ENCODE measurements around the gene SECISBP2. TPM values are rescaled to one million over a fixed set of nuclear protein-coding genes. Genes with fewer than 3 reads are reported as not detected.
"Not testable (repeated sequence)": the region's sequence is repeated elsewhere in the genome, so short reads cannot be mapped to it uniquely, and the experiment has no call there.

SECISBP2 gene
- total and polyA plus RNA-seq, 2 donors (not counting 1 experiment from before 2014, with no cell fraction given): 23.0 to 33.0 TPM

GRCh38 chr9:89295400-89295799 is 22.9 kb upstream of the SECISBP2 start:
- Histone ChIP-seq H3K4me1 (ENCODE audit: control insufficient read depth, extremely low read depth, insufficient read depth, low read length) (no peaks in the 10 kb centered on the region), H3K4me2 (ENCODE audit: extremely low read depth, insufficient read depth, low read length) (no peak overlapping the region), H3K9me3 (ENCODE audit: control insufficient read depth, insufficient read depth, low read depth, low read length) (no peaks in the 10 kb centered on the region), H3K27ac (ENCODE audit: insufficient read depth, low read length) (no peak overlapping the region), H2AFZ (ENCODE audit: low read length) (no peak overlapping the region), H4K20me1 (ENCODE audit: control insufficient read depth, extremely low read depth, insufficient read depth, low read length) (no peaks in the 10 kb centered on the region), H3K36me3 (ENCODE audit: control insufficient read depth, insufficient read depth, low read length) (no peaks in the 10 kb centered on the region), H3K79me2 (ENCODE audit: control insufficient read depth, insufficient read depth, low read length) (no peaks in the 10 kb centered on the region), H3K9ac (ENCODE audit: insufficient read depth, low read length) (no peak overlapping the region), H3K4me3 (replicated peaks in 1 of 4; ENCODE audit: control extremely low read depth in 1 of 4, insufficient read depth in 1 of 4, low read depth in 3 of 4, low read length in 4 of 4) (no peak overlapping the region), H3K27me3 (ENCODE audit: control insufficient read depth, insufficient read depth, low read length) (no peaks in the 10 kb centered on the region)
- no peak for DNase-seq (ENCODE audit: low read depth in 2 of 2)
- TF ChIP-seq CTCF (conservative IDR thresholded peaks at IDR 0.05 in 1 of 2, IDR thresholded peaks at IDR 0.05 in 1 of 2; ENCODE audit: low read depth in 1 of 2, low read length in 2 of 2) (no peak), EZH2 (IDR thresholded peaks at IDR 0.05; ENCODE audit: low read length, missing control alignments) (no peak)

GRCh38 chr9:89301996-89302395 is 16.3 kb upstream of the SECISBP2 start:
- not testable (repeated sequence) for H3K9ac ChIP-seq (ENCODE audit: insufficient read depth, low read length); H3K4me1 ChIP-seq (ENCODE audit: control insufficient read depth, extremely low read depth, insufficient read depth, low read length); H4K20me1 ChIP-seq (ENCODE audit: control insufficient read depth, extremely low read depth, insufficient read depth, low read length); H3K27me3 ChIP-seq (ENCODE audit: control insufficient read depth, insufficient read depth, low read length); H3K27ac ChIP-seq (ENCODE audit: insufficient read depth, low read length); H2AFZ ChIP-seq (ENCODE audit: low read length); H3K36me3 ChIP-seq (ENCODE audit: control insufficient read depth, insufficient read depth, low read length); H3K4me3 ChIP-seq (replicated peaks in 1 of 4; ENCODE audit: control extremely low read depth in 1 of 4, insufficient read depth in 1 of 4, low read depth in 3 of 4, low read length in 4 of 4); H3K4me2 ChIP-seq (ENCODE audit: extremely low read depth, insufficient read depth, low read length); H3K79me2 ChIP-seq (ENCODE audit: control insufficient read depth, insufficient read depth, low read length); H3K9me3 ChIP-seq (ENCODE audit: control insufficient read depth, insufficient read depth, low read depth, low read length)
- DNase-seq (ENCODE audit: low read depth in 2 of 2): peak in 1 of 2 donors; percentile 69

- H3K9me3 ChIP-seq (ENCODE audit: control insufficient read depth, insufficient read depth, low read depth, low read length): no peaks in the 10 kb centered on the region
- no peak overlapping the region for H3K27ac ChIP-seq (ENCODE audit: insufficient read depth, low read length)
- no peak for TF ChIP-seq EZH2 (IDR thresholded peaks at IDR 0.05; ENCODE audit: low read length, missing control alignments)
- no peak for TF ChIP-seq CTCF (conservative IDR thresholded peaks at IDR 0.05 in 1 of 2, IDR thresholded peaks at IDR 0.05 in 1 of 2; ENCODE audit: low read depth in 1 of 2, low read length in 2 of 2)
- H2AFZ ChIP-seq (ENCODE audit: low read length): no peak overlapping the region
- no peaks in the 10 kb centered on the region for H3K27me3 ChIP-seq (ENCODE audit: control insufficient read depth, insufficient read depth, low read length)
- H3K4me3 ChIP-seq (replicated peaks in 1 of 4; ENCODE audit: control extremely low read depth in 1 of 4, insufficient read depth in 1 of 4, low read depth in 3 of 4, low read length in 4 of 4): no peak overlapping the region
- no peak for DNase-seq (ENCODE audit: low read depth in 2 of 2)
- no peaks in the 10 kb centered on the region for H3K36me3 ChIP-seq (ENCODE audit: control insufficient read depth, insufficient read depth, low read length)
- H3K4me1 ChIP-seq (ENCODE audit: control insufficient read depth, extremely low read depth, insufficient read depth, low read length): no peaks in the 10 kb centered on the region
- H4K20me1 ChIP-seq (ENCODE audit: control insufficient read depth, extremely low read depth, insufficient read depth, low read length): no peaks in the 10 kb centered on the region
- no peak overlapping the region for H3K9ac ChIP-seq (ENCODE audit: insufficient read depth, low read length)
- no peak overlapping the region for H3K4me2 ChIP-seq (ENCODE audit: extremely low read depth, insufficient read depth, low read length)
- no peaks in the 10 kb centered on the region for H3K79me2 ChIP-seq (ENCODE audit: control insufficient read depth, insufficient read depth, low read length)
Measured at GRCh38 chr9:89304020-89304833, 14.1 kb upstream of the SECISBP2 start.

All from fibroblast of lung (primary cell).